GM12878 (cell line): Measurements from ENCODE around the gene PDGFA. TPM values are rescaled to one million over a fixed set of nuclear protein-coding genes. Genes with fewer than 3 reads are reported as not detected.

Experiments used
- KDM1A ChIP-seq: fragments of 200-600 bp; sonication (generic); IDR thresholded peaks from 2 replicates; pipeline ENCODE4 v1.6.1; 2016; ENCODE audit warnings: borderline replicate concordance
- NFIC ChIP-seq: IDR thresholded peaks from 2 replicates; pipeline ENCODE4 v1.6.1; 2012; ENCODE audit warnings: low read depth, mild to moderate bottlenecking, inconsistent platforms, low read length, moderate library complexity
- RUNX3 ChIP-seq: IDR thresholded peaks from 2 replicates; pipeline ENCODE4 v1.6.1; 2012; ENCODE audit warnings: low read length, inconsistent platforms
- SIN3A ChIP-seq: IDR thresholded peaks from 2 replicates; pipeline ENCODE4 v1.6.1; 2012; ENCODE audit warnings: low read depth, low read length, improper control_type of control experiment
- ZSCAN29 ChIP-seq: fragments of 450-650 bp; IDR thresholded peaks from 2 replicates; pipeline ENCODE4 v1.6.1; 2017; ENCODE audit warnings: mild to moderate bottlenecking, moderate library complexity
- polyA plus RNA-seq, 11 experiments: library from polyadenylated mRNA; depleted of rRNA in 4 of 11; unstranded in 6 of 11; stranded (reverse) in 5 of 11; fragments of >200 nt; fragmentation: Nextera tagmentation in 4 of 11; fragmentation: Illumina TruSeq in 1 of 11; extraction: Ambion mirVana in 4 of 11; extraction: Trizol in 1 of 11; gene quantifications; 1 replicate in 1 of 11; 2 replicates in 10 of 11; pipeline versions ENCODE4 v1.2.1 to v1.2.3, GENCODE V29; 2011 to 2016; ENCODE audit warnings: inconsistent platforms in 2 of 11, missing spikeins in 2 of 11, low read depth in 1 of 11
- total RNA-seq, 4 experiments: library from RNA; depleted of rRNA in 3 of 4; stranded (reverse); fragments of >200 nt in 3 of 4; fragmentation: Illumina TruSeq in 1 of 4; extraction: Trizol in 1 of 4; gene quantifications; 2 replicates each; pipeline versions ENCODE4 v1.2.1 to v1.2.3, GENCODE V29; 2013 to 2021
- TF ChIP-seq, protein P1 (sequence below): fragments of 450-650 bp; IDR thresholded peaks from 2 replicates; pipeline ENCODE4 v1.6.1; 2017; ENCODE audit warnings: borderline replicate concordance
- TF ChIP-seq, protein P2 (sequence below): fragments of 450-650 bp; IDR thresholded peaks from 2 replicates; pipeline ENCODE4 v1.6.1; 2017; ENCODE audit warnings: mild to moderate bottlenecking, moderate library complexity

PDGFA gene
- total and polyA plus RNA-seq, 10 of the 15 experiments (the other 5 are each of a cell fraction or from before 2014, with no cell fraction given): 2.5 to 10.0 (median 5.6) TPM

DNA sequence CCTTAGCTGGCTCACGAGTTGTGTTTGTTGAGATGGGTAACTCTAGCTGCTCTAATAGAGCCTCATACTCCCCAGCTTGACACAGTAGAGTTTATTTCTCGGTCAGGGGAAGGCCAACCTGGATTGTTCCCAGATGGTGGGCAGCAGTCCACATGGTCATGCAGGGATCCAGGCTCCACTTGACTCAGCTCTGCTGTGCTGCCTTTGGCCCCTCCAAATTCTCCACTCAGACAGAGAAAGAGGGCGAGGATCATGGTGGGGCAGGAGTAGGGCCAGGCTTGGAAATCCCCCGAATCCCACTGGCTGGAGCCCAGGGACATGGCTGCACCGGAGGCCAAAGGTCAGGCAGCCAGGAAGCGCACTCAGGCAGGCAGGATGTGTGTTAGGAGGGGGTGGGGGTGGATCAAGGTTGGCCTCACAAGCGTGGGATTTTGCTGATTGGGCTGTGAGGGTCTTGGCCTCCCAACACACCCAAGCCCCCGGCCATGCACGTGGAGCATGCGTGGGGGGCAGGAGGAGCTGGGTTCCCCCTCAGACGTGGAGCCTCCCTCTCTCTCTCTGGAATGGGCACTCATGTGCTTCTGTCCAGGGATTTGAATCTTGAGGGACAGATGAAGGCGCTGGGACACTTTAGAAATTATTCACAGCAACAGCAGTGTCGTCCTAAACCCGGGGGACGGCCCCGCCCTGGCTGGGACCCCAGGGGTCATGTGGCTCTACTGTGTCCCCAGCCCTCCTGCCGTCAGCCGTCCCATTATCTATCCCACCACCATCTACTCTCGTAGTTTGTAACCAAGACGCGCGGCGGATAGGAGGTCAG, 44.8 kb downstream of the PDGFA start (continued):
- TF ChIP-seq, protein P1, sequence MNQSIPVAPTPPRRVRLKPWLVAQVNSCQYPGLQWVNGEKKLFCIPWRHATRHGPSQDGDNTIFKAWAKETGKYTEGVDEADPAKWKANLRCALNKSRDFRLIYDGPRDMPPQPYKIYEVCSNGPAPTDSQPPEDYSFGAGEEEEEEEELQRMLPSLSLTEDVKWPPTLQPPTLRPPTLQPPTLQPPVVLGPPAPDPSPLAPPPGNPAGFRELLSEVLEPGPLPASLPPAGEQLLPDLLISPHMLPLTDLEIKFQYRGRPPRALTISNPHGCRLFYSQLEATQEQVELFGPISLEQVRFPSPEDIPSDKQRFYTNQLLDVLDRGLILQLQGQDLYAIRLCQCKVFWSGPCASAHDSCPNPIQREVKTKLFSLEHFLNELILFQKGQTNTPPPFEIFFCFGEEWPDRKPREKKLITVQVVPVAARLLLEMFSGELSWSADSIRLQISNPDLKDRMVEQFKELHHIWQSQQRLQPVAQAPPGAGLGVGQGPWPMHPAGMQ: no peak
- no peak for TF ChIP-seq KDM1A
- TF ChIP-seq, protein P2, sequence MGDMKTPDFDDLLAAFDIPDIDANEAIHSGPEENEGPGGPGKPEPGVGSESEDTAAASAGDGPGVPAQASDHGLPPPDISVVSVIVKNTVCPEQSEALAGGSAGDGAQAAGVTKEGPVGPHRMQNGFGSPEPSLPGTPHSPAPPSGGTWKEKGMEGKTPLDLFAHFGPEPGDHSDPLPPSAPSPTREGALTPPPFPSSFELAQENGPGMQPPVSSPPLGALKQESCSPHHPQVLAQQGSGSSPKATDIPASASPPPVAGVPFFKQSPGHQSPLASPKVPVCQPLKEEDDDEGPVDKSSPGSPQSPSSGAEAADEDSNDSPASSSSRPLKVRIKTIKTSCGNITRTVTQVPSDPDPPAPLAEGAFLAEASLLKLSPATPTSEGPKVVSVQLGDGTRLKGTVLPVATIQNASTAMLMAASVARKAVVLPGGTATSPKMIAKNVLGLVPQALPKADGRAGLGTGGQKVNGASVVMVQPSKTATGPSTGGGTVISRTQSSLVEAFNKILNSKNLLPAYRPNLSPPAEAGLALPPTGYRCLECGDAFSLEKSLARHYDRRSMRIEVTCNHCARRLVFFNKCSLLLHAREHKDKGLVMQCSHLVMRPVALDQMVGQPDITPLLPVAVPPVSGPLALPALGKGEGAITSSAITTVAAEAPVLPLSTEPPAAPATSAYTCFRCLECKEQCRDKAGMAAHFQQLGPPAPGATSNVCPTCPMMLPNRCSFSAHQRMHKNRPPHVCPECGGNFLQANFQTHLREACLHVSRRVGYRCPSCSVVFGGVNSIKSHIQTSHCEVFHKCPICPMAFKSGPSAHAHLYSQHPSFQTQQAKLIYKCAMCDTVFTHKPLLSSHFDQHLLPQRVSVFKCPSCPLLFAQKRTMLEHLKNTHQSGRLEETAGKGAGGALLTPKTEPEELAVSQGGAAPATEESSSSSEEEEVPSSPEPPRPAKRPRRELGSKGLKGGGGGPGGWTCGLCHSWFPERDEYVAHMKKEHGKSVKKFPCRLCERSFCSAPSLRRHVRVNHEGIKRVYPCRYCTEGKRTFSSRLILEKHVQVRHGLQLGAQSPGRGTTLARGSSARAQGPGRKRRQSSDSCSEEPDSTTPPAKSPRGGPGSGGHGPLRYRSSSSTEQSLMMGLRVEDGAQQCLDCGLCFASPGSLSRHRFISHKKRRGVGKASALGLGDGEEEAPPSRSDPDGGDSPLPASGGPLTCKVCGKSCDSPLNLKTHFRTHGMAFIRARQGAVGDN: no peak
- no peak for TF ChIP-seq SIN3A
- TF ChIP-seq RUNX3: no peak
- no peak for TF ChIP-seq ZSCAN29
- TF ChIP-seq NFIC: no peak
